ENCODE results near the gene ELMOD3. TPM values are rescaled to one million over a fixed set of nuclear protein-coding genes. Genes with fewer than 3 reads are reported as not detected.
A peak's percentile ranks its signal among the peaks of the same experiment; 100 is the strongest.

Gene ELMOD3
- total and polyA plus RNA-seq, 9 of the 15 experiments (the other 6 are each of a cell fraction or from before 2014, with no cell fraction given), result 2.7 to 18.7 (median 11.6) TPM

DNA sequence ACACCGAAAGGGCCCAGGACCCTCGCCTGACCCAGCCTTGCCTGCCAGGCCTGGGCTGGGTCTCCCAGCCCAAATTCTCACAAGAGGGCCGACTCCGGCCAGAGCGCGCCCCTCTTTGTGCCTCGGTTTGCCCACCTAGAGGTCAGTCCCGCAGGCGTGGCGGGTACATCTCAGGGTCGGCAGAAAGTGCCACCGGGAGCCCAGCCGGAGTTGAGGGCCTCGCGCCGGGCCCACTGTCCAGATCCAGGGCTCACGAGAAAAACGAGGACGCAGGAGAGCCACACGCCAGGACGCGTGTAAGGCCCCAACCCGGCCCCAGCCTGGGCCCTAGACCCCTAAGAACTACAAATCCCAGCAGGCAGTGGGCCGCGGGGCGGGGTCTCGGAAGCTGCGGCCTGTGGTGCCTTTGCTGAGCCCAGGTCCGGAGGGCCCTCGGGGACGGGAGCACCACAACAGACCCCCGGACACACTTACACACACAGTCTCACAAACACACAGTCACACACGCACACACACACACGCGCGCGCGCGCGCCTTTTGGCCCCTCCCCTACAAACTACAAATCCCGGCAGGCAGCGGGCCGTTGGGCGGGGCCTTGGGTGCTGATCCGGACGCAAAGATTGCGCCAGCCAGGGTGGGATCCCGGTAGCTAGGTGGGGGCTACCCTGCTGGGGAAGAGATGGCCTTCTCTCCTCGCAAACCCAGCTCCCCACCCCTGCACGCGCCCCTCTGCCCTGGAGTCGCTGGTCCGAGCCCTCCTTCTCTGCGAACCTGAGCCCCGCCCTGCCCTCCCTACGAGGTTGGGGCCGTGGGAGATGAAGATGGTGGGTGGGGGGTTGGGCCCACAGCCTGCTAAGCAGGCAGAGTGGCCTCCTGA is 63.8 kb downstream of the ELMOD3 start, which contains the start of gene SH2D6 (continued):
- TF ChIP-seq, protein P1, sequence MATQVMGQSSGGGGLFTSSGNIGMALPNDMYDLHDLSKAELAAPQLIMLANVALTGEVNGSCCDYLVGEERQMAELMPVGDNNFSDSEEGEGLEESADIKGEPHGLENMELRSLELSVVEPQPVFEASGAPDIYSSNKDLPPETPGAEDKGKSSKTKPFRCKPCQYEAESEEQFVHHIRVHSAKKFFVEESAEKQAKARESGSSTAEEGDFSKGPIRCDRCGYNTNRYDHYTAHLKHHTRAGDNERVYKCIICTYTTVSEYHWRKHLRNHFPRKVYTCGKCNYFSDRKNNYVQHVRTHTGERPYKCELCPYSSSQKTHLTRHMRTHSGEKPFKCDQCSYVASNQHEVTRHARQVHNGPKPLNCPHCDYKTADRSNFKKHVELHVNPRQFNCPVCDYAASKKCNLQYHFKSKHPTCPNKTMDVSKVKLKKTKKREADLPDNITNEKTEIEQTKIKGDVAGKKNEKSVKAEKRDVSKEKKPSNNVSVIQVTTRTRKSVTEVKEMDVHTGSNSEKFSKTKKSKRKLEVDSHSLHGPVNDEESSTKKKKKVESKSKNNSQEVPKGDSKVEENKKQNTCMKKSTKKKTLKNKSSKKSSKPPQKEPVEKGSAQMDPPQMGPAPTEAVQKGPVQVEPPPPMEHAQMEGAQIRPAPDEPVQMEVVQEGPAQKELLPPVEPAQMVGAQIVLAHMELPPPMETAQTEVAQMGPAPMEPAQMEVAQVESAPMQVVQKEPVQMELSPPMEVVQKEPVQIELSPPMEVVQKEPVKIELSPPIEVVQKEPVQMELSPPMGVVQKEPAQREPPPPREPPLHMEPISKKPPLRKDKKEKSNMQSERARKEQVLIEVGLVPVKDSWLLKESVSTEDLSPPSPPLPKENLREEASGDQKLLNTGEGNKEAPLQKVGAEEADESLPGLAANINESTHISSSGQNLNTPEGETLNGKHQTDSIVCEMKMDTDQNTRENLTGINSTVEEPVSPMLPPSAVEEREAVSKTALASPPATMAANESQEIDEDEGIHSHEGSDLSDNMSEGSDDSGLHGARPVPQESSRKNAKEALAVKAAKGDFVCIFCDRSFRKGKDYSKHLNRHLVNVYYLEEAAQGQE (IDR thresholded peaks at IDR 0.05; ENCODE audit: borderline replicate concordance), result no peak
- TF ChIP-seq, protein P1 (CRISPR knock-in tag; IDR thresholded peaks at IDR 0.05; ENCODE audit: low read depth), result peak; percentile 57; the same call in 1 of the 2 replicates
- TF ChIP-seq ZNF561 (CRISPR knock-in tag; conservative IDR thresholded peaks at IDR 0.05) (no peak), TBP (optimal IDR thresholded peaks at IDR 0.05; ENCODE audit: low read depth, low read length) (peak; percentile 70), MAZ (CRISPR knock-in tag; conservative IDR thresholded peaks at IDR 0.05 in 1 of 2, IDR thresholded peaks at IDR 0.05 in 1 of 2) (peak; percentile 87 to 96), ZC3H4 (CRISPR knock-in tag; IDR thresholded peaks at IDR 0.05; ENCODE audit: borderline replicate concordance) (no peak)
- TF ChIP-seq, protein P2, sequence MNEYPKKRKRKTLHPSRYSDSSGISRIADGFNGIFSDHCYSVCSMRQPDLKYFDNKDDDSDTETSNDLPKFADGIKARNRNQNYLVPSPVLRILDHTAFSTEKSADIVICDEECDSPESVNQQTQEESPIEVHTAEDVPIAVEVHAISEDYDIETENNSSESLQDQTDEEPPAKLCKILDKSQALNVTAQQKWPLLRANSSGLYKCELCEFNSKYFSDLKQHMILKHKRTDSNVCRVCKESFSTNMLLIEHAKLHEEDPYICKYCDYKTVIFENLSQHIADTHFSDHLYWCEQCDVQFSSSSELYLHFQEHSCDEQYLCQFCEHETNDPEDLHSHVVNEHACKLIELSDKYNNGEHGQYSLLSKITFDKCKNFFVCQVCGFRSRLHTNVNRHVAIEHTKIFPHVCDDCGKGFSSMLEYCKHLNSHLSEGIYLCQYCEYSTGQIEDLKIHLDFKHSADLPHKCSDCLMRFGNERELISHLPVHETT (CRISPR knock-in tag; conservative IDR thresholded peaks at IDR 0.05 in 1 of 2, IDR thresholded peaks at IDR 0.05 in 1 of 2), result peak in 1 of 2 experiments; percentile 60; a peak in 2 of 4 replicates
- TF ChIP-seq, protein P3, sequence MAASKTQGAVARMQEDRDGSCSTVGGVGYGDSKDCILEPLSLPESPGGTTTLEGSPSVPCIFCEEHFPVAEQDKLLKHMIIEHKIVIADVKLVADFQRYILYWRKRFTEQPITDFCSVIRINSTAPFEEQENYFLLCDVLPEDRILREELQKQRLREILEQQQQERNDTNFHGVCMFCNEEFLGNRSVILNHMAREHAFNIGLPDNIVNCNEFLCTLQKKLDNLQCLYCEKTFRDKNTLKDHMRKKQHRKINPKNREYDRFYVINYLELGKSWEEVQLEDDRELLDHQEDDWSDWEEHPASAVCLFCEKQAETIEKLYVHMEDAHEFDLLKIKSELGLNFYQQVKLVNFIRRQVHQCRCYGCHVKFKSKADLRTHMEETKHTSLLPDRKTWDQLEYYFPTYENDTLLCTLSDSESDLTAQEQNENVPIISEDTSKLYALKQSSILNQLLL (CRISPR knock-in tag; IDR thresholded peaks at IDR 0.05; ENCODE audit: borderline replicate concordance), result no peak
- TF ChIP-seq, protein P4, sequence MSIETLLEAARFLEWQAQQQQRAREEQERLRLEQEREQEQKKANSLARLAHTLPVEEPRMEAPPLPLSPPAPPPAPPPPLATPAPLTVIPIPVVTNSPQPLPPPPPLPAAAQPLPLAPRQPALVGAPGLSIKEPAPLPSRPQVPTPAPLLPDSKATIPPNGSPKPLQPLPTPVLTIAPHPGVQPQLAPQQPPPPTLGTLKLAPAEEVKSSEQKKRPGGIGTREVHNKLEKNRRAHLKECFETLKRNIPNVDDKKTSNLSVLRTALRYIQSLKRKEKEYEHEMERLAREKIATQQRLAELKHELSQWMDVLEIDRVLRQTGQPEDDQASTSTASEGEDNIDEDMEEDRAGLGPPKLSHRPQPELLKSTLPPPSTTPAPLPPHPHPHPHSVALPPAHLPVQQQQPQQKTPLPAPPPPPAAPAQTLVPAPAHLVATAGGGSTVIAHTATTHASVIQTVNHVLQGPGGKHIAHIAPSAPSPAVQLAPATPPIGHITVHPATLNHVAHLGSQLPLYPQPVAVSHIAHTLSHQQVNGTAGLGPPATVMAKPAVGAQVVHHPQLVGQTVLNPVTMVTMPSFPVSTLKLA (conservative IDR thresholded peaks at IDR 0.05), result peak; percentile 71 to 86
- TF ChIP-seq, protein P5, sequence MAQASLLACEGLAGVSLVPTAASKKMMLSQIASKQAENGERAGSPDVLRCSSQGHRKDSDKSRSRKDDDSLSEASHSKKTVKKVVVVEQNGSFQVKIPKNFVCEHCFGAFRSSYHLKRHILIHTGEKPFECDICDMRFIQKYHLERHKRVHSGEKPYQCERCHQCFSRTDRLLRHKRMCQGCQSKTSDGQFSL (CRISPR knock-in tag; IDR thresholded peaks at IDR 0.05), result no peak
- TF ChIP-seq, protein P5 (tag; IDR thresholded peaks at IDR 0.05), result peak in 1 of 2 experiments; percentile 65; a peak in 1 of 4 replicates

Data from K562 (cell line).